ENCODE measurements around the gene EML4.

GRCh38 chr2:42220566-42220965 lies 51.4 kb downstream of the EML4 start:
- TF ChIP-seq CTCF (conservative IDR thresholded peaks at IDR 0.05; ENCODE audit: low read depth, low read length) (no peak), EZH2phosphoT487 (IDR thresholded peaks at IDR 0.05; ENCODE audit: borderline replicate concordance, low read length) (no peak)
